Panc1 (cell line): Measurements from ENCODE around the gene CFAP77.

Experiments
- CTCF ChIP-seq: fragments of 450-650 bp; IDR thresholded peaks from 2 replicates; pipeline ENCODE4 v1.5.1; 2017; ENCODE audit warnings: mild to moderate bottlenecking
- POLR2AphosphoS5 ChIP-seq: IDR thresholded peaks from 2 replicates; pipeline ENCODE4 v1.6.1; 2012; ENCODE audit warnings: mild to moderate bottlenecking, low read depth, low read length, moderate library complexity
- REST ChIP-seq, 2 experiments: IDR thresholded peaks; 2 replicates each; pipeline ENCODE4 v1.6.1; 2011 to 2012; ENCODE audit warnings: low read depth in 2 of 2, control low read depth in 1 of 2, low read length in 1 of 2, mild to moderate bottlenecking in 1 of 2, moderate library complexity in 1 of 2; ENCODE audit not compliant: insufficient read depth in 1 of 2
- SIN3A ChIP-seq: IDR thresholded peaks from 2 replicates; pipeline ENCODE4 v1.6.1; 2012; ENCODE audit warnings: low read depth, mild to moderate bottlenecking, low read length, moderate library complexity, borderline replicate concordance; ENCODE audit not compliant: insufficient read depth
- TCF7L2 ChIP-seq: IDR thresholded peaks from 2 replicates; pipeline ENCODE4 v1.6.1; 2011; ENCODE audit warnings: mild to moderate bottlenecking, low read depth, low read length, inconsistent platforms

- no peak for TF ChIP-seq CTCF
- TF ChIP-seq POLR2AphosphoS5: no peak
- TF ChIP-seq SIN3A: no peak
- no peak for TF ChIP-seq REST (IDR thresholded peaks at IDR 0.05; ENCODE audit: insufficient read depth in 1 of 2, low read depth in 2 of 2, low read length in 1 of 2)
- TF ChIP-seq TCF7L2: no peak
Observed at GRCh38 chr9:132367613-132368313, 42.2 kb upstream of the CFAP77 start.
